CD4-positive, alpha-beta T cell treated with Interleukin-2 at 100 ng/mL for 4 hours (primary cell): Measurements from ENCODE around the gene SPATA6L.

ENCODE experiments used
- DNase-seq: peaks from one replicate; pipeline ENCODE4 v3.0.0-alpha.2; 2020; ENCODE audit warnings: low spot score

The SPATA6L gene

DNA sequence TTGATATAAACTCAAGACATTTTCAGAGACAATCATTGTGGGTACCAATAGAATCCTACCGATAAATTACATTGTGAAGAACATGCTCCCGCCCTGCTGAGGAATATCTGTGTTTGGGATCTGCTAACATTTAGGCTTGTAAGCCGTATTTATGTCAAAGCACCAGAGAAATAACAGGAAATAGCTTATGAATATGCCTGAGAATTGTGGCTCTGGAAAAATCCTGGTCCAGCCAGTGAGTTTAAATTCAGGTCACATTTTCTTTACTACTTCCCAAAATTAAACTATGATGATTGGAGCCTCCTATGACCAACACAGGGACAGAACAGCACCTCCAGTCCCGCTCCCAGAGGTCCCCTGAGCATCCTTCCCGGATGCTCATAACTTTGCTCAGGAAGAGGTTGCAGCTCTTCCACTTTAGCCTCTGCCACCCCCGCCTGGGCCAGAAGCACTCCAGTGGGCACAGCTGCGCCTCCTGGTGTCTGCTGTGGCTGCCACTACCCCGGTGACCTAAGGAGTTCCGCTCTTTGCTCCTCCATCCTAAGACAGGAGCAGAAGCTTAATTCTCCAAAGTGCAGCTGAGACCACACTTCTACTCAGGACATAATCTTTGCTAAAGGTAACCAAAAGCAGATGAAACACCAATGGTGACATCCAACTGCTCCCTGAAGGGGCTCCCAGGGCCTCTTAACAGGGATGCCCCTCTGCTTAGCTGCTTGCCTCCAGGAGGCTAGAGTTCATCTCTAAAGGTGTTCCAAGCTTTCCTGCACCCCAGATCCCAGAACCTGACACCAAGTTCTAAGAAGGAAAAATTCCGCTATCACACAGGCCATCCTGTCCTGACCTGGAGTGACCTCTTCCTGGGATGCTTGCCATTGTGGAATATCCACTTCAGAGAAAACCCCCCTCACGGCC is 117.2 kb downstream of the SPATA6L start:
- no peak for DNase-seq
